ENCODE results near the gene RNF10.
A peak's percentile ranks its signal among the peaks of the same experiment; 100 is the strongest.
"Not testable (repeated sequence)": the region's sequence is repeated elsewhere in the genome, so short reads cannot be mapped to it uniquely, and the experiment has no call there.

RNF10 gene
- total RNA-seq: 146 to 204 (median 154) reads per million in 3 experiments

DNA sequence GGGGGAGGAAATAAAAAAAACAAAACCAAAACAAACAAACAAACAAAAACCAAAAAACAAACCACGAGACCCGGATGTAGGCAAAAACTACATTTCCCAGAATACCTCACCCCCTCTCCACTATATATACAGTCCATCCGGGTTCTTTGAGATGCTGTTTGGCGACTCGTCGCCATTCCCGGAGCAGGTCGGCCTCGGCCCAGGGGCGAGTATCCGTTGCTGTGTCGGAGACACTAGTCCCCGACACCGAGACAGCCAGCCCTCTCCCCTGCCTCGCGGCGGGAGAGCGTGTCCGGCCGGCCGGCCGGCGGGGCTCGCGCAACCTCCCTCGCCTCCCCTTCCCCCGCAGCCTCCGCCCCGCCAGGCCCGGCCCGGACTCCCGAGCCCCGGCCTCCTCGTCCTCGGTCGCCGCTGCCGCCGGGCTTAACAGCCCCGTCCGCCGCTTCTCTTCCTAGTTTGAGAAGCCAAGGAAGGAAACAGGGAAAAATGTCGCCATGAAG lies at the start of gene RNF10:
Gene RNF10 (plus strand): TSS at position 154 of the 500 bp plus-strand sequence. CDS start 456 bp downstream, outside the sequence.
- peak; percentile 83 for DNase-seq

DNA sequence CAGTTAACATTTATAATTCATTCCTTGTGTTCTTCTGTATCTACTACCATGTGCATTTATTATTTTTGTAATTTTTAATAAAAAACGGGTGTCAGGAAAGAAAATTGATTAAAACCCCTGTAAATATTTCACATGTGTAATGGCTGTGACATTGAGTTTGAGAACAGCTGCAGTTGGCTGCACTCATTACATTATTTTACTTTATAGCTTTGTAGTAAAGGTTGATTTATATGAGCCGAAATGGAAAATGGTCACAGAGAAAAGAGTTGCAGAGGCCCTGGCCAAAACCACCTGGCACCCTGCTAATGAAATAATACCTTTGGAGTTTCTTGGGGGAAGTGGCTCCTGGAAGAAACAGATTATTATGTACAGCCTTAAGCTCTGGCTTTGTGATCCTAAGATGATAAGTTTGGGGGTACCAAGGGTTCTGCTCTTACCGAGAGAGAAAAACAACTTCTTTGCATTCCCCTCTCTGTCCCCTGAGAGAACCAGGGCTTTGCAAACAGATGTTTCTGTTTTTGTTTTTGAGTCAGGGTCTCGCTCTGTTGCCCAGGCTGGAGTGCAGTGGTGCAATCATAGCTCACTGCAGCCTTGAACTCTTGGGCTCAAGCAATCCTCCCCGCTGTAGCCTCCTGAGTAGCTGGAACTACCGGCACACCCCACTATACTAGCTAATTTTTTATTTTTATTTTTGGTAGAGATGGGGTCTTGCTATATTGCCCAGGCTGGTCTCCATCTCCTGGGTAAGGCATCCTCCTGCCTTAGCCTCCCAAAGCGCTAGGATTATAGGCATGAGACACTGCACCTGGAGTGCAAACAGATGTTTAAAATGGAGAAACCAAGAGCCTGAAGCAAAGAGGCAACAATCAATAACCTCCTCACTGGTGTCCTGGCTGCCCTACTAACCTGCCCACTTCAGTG lies 47.9 kb upstream of the RNF10 start:
- no peak for DNase-seq

DNA sequence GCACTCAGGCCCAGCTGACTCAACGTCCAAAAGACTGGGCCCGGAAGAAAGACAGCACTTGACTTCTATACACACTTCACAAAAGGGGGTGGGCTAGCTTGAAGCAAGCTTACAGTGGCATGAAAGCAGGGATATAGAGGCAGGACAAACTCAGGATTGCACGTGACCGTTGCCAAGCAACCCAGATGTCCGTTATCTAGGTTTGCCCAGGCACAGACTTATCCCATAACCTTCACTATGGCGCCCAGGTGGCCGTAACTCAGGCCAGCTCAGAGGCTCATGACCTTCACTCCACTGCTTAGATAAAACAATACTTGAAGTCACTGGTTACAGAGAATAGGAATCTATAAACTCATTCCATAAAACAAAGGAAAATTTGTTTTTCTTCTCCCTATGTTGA lies 46.6 kb upstream of the RNF10 start:
- DNase-seq: not testable (repeated sequence)

DNA sequence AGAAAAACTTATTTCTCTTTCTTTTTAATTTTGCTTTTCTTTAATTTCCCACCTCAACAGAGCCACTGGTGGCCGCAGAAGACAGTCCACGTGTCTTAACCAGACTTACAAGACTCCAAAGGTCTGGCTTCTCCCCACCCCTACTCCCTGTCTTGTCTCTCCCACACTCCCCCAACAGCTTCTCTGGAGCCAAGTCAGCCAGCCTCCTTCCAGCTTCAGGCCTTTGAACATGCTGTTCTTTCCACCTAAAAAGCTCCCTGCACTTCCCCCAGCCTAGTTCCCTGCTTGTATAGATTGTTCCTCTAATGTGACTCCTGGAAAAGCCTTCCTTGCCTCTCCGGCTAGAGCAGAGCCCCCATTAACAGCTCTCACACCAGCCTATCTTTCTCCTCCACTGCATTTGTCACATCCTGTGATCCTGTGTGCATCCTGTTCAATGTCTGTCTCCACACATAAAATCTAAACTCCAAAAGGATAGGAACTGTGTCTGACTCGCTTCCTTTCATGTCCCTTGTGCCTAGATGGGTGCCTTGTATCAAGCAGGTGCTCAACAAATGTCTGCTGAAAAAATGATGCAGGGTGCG lies 46.0 kb upstream of the RNF10 start:
- DNase-seq: no peak

DNA sequence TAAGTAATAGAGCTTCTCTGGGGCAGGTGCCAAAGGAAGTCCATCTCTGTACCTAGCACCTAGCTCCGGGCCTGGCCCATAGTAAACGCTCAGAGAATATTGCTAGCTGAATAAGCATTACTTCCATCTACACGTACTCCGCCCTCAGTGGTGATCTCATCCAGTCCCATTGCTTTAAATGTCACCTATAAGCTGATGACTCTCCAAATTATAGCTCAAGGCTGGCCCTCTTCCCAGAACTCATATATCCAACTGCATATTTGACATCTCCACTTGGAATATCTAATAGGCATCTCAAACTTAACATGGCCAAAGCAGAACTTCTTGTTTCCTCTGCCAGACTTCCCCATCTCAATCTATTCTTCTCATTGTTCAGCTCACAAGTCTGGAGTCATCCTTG lies 45.1 kb upstream of the RNF10 start:
- DNase-seq: no peak

DNA sequence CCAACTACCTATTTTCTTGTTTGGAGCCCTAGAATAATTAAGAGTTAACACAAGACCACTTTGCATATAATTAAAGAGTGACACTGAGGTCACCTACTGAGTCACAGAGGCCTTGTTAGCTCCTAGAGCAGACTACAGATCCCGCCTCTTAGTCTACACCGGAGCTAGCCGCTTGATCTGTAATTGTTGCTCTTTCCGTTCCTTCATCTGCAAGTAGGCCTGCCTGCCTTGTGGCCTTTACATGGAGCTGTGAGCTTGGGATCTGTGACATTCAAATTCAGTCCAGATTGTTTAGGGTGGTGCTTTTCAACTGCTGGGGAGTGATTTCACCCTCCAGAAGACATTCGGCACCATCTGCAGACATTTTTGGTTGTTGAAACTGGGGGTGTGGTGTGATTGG lies 43.8 kb upstream of the RNF10 start:
- no peak for DNase-seq

DNA sequence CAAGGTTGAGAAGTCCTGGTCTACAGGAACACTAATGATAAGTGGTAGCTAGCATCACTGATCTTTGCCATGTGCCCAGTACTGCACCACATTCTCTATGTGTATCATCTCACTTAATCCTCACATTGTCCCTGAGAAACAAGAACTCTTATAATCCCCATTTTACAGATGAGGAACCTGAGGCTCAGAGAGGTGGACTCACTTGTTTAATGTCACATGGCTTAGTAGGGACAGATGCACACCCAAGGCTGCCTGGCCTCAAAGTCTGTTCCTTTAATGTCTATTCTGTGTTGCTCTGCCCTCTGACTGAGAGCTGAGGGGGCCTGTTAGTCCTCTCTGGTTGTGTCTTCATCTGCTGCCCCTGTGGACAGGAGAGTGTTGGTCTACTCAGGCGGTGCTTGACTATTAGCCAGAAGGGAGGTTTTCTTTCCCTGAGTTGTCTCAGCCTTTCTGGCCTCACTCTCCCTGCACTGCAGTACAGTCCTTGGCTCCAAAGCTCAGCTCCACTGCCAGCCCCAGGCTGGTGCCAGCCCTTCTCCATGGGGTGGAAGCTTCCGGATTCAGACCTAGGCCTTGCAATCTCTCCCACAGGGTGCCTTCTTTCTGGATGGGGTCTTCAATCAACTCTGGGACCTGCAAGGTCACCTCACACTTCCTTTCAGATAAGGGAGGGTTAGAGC lies 43.2 kb upstream of the RNF10 start:
- DNase-seq: no peak

DNA sequence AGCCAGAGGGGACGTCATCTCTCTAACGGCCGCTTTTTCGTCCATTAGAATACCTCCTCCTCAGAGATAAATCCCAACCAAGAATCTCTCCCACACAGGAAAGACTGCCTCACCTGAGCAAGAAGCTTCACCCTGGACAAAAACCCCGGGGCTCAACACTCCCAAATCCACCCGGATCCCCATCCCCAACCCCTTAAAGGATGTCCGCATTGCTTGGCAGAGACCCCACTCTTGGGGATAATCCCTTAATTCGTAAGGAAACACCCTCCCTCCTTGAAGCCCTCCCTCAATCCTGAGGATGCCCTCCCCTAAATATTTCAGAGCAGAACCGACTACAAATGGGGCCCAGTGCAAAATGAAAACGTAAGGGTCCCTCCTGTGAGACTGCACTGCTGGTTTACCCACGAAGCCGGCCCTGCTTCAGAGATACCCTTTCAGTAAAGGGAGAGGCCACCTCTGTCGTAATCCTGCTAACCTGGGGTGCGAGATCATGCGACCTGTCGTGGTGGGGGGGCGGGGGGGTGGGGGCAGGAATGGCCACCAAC lies 38.9 kb upstream of the RNF10 start:
- no peak for DNase-seq

DNA sequence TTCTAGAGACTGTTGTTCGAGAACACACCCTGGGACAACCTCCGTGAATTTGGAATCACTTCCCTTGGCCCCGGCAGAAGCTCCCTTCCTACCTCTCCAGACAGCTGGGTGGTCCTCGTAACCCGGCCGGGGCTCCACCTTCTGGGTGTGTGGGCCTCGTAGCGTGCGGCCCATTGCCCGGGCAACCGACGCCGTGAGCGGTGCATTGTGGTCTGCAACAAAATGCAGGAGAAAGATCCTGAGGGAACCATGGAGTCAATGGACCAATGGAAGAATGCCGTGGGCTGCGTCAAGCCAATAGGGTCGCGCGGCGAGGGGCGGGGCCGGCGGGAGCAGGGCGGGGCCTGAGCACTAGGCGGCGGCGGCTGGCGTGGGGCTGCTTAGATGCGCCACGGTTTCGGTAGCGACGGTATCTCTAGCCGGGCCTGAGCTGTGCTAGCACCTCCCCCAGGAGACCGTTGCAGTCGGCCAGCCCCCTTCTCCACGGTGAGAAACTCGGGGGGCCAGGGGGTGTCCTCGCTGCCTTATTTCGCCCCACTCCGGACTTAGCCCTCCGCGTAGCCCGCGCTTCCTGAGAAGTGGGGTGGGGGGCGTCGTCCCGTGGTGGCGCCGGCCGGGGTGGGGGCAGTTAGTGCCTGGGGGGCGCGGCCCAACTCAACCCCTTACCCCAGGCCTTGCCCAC lies 38.3 kb upstream of the RNF10 start, which contains the start of gene DYNLL1:
Gene DYNLL1 (plus strand): TSS at position 383 of the 682 bp plus-strand sequence. CDS start 309 bp downstream, outside the sequence.
- DNase-seq: peak; percentile 96

DNA sequence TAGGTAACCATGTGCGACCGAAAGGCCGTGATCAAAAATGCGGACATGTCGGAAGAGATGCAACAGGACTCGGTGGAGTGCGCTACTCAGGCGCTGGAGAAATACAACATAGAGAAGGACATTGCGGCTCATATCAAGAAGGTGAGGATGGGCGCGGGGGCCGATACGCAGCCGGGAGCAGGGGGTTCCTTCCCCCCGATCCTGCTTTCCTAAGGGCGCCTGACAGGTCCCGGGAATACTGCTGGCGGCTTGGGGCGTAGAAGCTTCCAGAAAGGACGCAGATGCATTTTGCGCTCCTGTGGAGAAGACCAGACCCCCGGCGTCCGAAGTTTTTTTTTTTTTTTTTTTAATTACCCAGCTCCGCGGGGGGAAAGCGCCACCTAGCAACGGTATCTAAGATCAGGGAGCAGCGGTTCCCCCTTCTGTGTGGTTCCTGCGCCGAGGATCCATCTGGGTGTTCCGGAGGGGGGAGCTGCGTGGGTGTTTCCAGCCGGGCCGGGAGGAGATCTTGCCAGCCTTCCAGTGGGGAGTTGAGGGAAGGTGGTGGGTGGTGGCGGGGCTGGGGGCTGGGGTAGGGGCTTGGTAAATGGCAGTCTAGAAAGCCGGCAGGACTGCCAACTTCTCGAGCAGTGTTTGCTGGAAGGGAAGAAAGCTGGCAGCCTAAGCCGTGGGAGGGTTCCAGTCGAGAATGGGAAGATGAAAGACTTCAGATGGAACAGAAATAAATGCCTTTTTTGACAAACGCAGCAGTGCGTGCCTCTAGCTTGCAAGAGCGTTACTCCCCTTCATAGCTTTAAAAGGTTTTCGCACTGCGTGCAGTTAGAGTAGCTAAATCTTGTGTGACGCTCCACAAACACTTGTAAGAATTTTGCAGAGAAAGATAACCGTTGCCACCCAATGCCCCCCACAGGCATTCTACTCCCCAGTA lies 37.5 kb upstream of the RNF10 start:
- peak; percentile 41 for DNase-seq

DNA sequence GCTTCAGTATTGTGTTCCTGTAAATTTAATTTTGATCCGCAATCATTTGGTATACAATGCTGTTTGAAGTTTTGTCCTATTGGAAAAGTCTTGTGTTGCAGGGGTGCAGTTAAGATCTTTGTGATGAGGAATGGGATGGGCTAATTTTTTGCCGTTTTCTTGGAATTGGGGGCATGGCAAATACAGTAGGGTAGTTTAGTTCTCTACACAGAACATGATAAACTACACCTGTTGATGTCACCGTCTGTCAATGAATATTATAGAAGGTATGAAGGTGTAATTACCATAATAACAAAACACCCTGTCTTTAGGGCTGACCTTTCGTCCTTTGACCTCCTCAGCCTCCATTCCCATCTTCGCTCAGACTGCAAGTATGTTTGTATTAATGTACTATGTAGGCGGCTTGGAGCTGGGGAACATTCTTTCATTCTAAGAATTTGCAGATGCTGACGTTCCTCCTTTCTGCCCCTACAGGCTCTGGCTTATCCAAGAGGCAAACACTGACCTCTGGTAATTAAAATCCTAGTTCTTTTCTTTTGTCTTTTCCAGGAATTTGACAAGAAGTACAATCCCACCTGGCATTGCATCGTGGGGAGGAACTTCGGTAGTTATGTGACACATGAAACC lies 36.5 kb upstream of the RNF10 start:
- DNase-seq: no peak

DNA sequence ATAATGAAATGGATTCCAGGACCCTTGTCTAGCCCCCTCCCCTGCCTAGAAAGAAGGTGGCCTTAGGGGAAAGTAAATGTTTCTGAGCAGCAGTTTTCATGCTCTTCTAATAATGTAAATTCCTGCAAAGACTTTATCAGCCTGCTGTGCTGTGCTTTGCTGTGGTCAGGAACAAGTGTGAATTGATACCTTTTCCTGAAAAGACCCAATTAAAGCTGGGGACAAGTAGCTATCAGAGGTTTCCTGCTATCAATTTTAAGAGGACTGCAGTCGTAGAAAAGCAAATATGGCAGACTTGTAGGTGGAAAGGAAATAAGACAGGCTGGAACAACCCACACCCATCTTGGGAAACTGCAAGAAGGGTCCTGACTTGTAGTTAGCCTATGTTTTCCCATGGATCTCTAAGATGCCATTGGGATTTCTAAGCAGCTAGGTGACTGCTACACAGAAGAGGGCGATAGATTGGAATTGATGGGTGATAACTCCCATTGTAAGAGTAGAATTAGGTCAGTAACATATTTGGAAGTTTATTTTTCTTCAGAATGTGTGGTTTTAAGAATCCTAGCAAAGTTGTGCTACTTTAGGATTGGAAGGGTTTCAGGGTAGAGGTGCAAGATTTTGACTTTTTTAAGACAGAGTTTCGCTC lies 35.2 kb upstream of the RNF10 start:
- no peak for DNase-seq

DNA sequence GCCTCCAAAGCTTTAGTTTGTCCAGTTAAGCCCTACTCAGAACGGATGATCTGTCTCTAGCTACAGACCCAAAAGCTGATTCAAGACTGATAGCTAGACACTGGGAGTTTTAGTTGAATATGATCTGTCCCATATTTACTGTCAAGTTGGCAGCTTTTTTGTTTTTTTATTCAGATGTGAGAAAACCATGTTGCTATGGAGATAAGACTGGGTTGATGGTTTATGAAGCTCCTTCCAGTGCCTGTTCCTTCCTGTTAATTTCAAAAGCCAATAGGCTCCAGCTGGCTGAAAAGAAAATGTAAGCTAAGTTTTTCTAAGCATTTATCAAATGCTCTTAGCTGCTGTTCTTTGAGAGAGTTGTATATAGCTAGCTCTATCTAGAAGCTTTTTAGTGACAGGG lies 33.6 kb upstream of the RNF10 start:
- no peak for DNase-seq

DNA sequence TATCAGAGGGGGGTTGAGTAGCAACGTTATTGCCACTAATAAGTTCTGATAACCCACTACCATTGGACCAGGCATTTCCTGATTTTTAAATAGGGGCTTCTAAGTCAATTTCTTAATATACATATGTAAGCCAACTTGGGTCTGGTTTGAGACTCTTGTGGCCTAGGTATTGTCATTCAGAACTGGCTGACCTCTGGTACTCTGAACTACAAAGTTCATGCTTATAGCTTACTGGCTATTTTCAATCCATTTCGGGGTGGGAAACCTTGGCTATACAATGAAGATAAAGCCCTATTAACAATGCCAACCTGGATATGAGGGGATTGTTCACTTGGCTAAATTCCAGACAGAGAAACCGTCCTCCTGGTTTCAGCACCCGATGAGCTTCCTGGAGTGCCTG lies 29.6 kb upstream of the RNF10 start:
- no peak for DNase-seq

DNA sequence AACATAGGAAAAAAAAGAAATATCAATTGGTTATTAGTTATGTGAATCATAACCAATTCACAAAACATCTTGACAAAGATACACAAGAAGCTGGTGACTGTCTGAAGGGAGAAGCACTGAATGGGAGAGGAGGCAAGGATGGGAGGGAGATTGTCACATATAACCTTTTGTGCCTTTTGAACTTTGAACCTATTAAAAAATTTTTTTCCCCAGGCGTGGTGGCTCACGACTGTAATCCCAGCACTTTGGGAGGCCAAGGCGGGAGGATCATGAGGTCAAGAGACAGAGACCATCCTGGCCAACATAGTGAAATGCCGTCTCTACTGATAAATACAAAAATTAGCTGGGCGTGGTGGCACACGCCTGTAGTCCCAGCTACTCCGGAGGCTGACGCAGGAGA lies 25.6 kb upstream of the RNF10 start:
- no peak for DNase-seq

DNA sequence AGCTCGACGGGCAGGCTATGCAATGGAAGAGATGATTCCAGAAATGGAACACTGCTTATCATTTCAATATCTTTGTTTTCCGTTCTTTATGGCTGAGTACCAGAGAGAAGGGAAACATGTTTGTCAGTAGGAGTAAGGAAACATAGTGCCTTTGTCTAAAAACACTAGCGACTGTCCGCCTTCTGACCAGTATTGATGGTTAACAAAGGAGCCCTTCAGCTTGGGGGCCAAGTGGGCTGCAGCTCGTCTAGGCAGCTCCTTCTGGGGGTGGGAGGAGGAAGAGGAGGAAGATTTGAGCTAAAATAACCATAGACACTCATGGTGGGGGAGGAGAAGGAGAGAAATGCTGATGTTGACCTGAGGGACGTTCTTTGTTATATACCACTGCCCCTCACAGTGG lies 20.2 kb upstream of the RNF10 start:
- no peak for DNase-seq

DNA sequence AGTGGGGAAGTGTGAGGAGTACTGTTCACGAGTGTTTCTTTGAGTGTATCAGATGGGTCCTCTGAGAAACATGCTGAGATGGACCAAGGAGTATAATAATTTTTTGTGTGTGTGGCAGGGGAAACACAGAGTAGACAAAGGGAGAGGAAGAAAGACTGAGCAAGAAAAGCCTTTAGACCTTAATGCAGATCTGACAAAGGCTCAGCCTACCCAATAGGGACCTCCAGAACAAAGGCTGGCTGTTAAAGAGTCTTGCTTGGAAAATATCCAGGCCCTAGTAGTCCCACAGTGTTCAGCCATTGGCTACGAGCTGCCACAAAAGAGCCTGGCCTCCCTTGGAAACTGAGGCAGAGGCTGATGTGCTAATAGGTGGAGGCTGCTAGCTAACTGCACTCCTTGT lies 18.7 kb upstream of the RNF10 start:
- DNase-seq: no peak

DNA sequence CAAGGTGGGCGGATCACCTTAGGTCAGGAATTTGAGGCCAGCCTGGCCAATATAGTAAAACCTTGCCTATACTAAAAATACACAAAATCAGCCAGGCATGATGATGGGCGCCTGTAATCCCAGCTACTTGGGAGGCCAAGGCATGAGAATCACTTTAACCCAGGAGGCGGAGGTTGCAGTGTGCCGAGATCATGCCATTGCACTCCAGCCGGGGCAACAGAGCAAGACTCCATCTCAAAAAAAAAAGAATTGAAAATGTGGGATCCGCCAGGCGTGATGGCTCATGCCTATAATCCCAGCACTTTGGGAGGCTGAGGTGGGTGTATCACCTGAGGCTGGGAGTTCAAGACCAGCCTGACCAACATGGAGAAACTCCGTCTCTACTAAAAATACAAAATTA lies 14.8 kb upstream of the RNF10 start:
- DNase-seq: not testable (repeated sequence)

DNA sequence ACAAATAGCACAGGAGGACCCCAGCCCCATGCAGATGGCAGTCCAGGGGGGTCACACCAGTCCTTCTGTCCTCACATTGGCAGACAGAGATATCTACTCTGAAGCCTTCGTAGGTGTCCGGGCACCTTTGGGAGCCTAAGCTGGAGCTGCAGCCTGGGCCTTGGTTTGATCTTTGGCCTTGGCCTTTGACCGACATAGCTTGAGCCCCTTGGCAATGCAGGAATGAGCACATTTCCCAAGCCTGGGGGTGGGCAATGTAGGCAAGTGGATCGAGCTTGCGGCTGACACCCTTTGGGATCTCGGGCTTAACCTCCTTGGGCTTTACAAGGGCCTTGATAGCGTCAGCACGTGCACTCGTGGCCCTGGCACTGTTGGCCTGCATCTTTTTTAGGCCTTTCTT lies 11.6 kb upstream of the RNF10 start:
- DNase-seq: no peak

DNA sequence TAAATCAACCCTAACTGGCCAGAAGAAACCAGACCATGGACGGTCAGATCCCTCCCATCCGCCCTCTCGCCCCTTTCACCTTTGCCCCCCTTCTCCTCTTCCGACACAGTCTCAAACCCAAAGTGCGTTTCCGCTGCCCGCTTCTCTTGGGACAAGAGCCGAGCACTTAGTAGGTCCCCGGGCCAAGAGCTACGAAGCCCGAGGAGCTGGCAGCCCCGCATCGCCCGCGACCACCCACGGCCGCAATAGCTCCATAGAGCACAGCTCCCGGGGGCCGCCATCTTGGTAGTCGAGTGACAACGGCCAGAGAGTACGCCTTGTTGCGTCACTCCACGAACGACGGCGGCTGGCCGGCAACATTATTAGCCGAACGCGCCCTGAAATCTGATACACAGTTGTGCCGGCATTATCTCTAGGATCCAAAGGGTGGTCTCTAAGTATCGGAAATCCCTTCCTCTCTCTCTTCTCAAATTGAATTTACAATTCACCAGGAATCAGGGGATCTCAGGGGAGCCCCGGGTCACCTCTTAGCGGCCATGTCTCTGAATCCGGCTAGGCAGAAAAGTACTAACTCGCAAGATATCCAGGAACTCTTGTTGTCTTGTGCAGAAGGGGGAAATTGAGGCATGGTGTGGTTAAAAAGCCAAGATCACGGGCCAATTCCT lies 5.2 kb upstream of the RNF10 start, which contains the start of gene COQ5:
Gene COQ5 (minus strand): TSS at position 298 of the 665 bp plus-strand sequence. CDS start 17 bp downstream, at position 281.
- DNase-seq: peak; percentile 79
